HG02938 (cell line): ENCODE results near the gene JAG2.

Source experiments
- ATAC-seq: cut with Tn5 transposase; IDR thresholded peaks from one replicate; pipeline ENCODE4 v1.9.1; 2021; ENCODE audit warnings: mild to moderate bottlenecking, moderate library complexity; ENCODE audit not compliant: unreplicated experiment

The JAG2 gene

GRCh38 chr14:105142651-105143450 lies 25.7 kb downstream of the JAG2 start:
- ATAC-seq, result no peak

GRCh38 chr14:105141486-105142281 lies 26.9 kb downstream of the JAG2 start:
- no peak for ATAC-seq

- no peak for ATAC-seq
Measured at GRCh38 chr14:105141026-105141425, 27.6 kb downstream of the JAG2 start.

- no peak for ATAC-seq
Measured at GRCh38 chr14:105140581-105140980, 28.0 kb downstream of the JAG2 start.

GRCh38 chr14:105139831-105140239 lies 28.7 kb downstream of the JAG2 start:
- ATAC-seq, result no peak

GRCh38 chr14:105139212-105139825 lies 29.3 kb downstream of the JAG2 start:
- no peak for ATAC-seq

- ATAC-seq, result no peak
Measured at GRCh38 chr14:105138551-105139111, 29.9 kb downstream of the JAG2 start.

GRCh38 chr14:105138021-105138541 lies 30.5 kb downstream of the JAG2 start:
- no peak for ATAC-seq

GRCh38 chr14:105137481-105138020 lies 31.0 kb downstream of the JAG2 start:
- no peak for ATAC-seq

- ATAC-seq, result no peak
Measured at GRCh38 chr14:105136401-105137322, 31.9 kb downstream of the JAG2 start.

GRCh38 chr14:105135700-105136395 lies 32.7 kb downstream of the JAG2 start:
- no peak for ATAC-seq

GRCh38 chr14:105132921-105133654 lies 35.5 kb downstream of the JAG2 start:
- no peak for ATAC-seq

GRCh38 chr14:105131241-105131640 lies 37.3 kb downstream of the JAG2 start:
- no peak for ATAC-seq

- ATAC-seq, result no peak
Measured at GRCh38 chr14:105128059-105128458, 40.5 kb downstream of the JAG2 start.

- no peak for ATAC-seq
Measured at GRCh38 chr14:105126981-105127329, 41.6 kb downstream of the JAG2 start.

- no peak for ATAC-seq
Measured at GRCh38 chr14:105126126-105126980, 42.2 kb downstream of the JAG2 start.

- ATAC-seq, result no peak
Measured at GRCh38 chr14:105124823-105125222, 43.8 kb downstream of the JAG2 start.
